Measurements from ENCODE around the gene CTNNA3.

Gene CTNNA3

GRCh38 chr10:66651308-66652082 lies 1044.5 kb downstream of the CTNNA3 start:
- no peak for DNase-seq (ENCODE audit: low read depth in 3 of 3)

DNA sequence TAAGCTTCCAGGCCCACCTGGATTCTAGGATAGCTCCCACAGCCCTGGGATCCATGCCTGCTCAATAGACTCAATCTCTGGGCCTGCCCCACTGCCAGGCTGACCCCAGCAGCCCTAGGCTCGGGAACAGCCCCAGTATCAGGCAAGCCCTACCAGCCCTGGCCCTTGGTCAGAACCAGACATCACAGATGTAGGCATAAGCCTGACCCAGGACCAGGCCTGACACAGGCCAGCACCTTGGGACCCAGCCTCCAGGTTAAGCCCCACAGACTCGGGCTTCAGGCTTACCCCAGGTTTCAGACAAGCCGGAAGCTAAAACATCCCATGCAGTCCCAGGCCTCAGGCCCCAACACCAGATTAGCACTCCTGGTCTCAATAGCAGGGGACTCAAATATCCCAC lies 1046.4 kb downstream of the CTNNA3 start:
- DNase-seq (ENCODE audit: low read depth in 3 of 3), result no peak

GRCh38 chr10:66642217-66642616 lies 1053.8 kb downstream of the CTNNA3 start:
- no peak for DNase-seq (ENCODE audit: low read depth in 3 of 3)

DNA sequence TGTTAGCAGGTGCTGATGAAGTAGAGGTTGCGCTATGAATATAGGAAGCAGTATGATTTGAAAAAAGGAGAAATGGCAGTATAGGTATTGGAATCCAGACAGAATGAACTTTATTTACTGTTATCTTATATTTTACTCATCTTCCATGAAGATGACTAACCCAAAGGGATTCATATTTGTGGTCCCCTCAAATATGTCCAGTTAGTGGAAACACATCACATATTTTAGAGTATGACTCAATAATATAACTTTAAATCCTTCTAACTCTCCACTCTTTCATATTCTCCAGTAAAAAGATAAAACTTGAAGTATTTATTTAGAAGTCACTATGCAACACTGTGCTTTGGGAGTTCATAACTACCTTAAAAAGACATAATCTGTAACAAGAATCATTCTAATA lies 1056.6 kb downstream of the CTNNA3 start:
- no peak for DNase-seq (ENCODE audit: low read depth in 3 of 3)

DNA sequence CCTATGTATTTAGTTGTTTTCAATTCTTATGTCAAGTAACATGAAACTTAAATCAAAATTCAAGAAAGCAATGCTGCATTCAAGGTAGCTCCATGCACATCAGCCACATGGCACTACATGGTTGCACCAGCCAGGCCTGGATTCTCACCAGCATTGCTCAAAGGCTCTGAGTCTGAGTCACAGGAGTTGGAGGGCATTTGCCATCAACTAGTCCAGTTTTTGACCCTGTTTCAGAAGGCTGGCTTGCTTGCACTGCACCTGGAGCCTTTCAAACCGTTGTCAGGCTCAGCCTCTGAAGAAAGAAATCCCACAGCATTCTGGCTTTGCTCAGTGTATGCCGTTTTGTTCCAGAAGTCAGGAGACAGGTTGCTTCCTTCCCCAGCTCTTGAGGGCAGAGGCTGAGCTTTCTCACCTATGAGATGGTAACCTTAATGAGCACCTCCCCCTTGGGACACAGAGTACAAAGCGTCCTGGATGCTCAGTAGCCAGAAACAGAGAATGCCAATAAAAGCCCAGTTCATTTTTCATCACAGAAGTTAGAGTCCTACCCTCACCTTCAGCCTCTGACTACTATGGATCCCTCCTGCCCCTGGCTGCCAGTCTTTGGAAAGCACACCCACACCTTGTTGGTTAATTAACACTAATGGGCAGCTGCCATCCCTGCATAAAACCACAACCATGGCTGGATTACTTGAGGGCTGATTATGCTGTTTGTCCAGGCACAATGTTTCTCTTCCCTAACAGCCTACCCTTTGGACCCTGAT lies 1058.5 kb downstream of the CTNNA3 start:
- no peak for DNase-seq (ENCODE audit: low read depth in 3 of 3)

- DNase-seq (ENCODE audit: low read depth in 3 of 3), result no peak
Measured at GRCh38 chr10:66629996-66630395, 1066.0 kb downstream of the CTNNA3 start.

- DNase-seq (ENCODE audit: low read depth in 3 of 3), result no peak
Measured at GRCh38 chr10:66627156-66627555, 1068.8 kb downstream of the CTNNA3 start.

DNA sequence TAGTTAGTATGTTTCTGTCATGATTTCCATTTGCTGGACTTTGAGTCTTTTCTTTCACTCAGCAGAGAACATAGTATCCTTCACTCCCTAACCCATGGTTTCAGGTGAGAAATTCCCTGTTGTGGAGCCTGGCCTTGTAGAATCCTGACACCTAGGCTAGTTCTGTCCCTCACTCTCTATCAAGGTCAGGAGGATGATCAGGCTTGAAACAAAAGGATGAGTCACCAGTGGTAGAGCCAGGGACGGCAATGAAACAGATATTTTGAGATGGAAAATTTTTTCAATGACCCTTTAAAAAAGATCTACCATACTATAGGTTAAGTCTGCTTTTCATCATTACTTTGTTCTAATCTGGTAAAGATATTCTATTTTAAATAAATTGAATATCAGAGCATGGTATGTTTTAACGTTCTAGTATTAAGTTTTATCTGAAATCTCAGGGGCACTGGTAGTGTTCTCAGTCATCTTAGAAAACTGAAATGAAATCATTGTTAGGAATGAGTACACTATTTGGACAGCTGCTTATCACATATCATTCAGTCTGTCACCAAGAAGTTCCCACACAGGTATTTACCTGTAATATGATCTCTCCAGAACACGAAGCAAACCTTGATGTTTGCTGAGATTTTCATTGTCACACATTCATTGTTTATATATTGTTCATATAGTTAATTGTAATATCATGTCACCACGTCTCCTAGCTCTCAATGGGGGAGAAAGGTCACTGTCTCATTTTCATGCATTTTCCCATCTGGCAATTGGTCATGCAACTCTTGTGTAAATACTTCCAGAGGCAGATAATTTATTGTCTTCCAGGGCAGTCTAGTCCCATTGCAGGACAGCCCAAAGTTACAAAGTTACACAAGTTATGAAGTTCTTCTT lies 1070.0 kb downstream of the CTNNA3 start:
- no peak for DNase-seq (ENCODE audit: low read depth in 3 of 3)

- DNase-seq (ENCODE audit: low read depth in 3 of 3), result no peak
Measured at GRCh38 chr10:66622050-66622449, 1073.9 kb downstream of the CTNNA3 start.

- DNase-seq (ENCODE audit: low read depth in 3 of 3), result no peak
Measured at GRCh38 chr10:66604195-66604594, 1091.8 kb downstream of the CTNNA3 start.

- no peak for DNase-seq (ENCODE audit: low read depth in 3 of 3)
Measured at GRCh38 chr10:66591865-66592264, 1104.1 kb downstream of the CTNNA3 start.

GRCh38 chr10:66587680-66588050 lies 1108.3 kb downstream of the CTNNA3 start:
- no peak for DNase-seq (ENCODE audit: low read depth in 3 of 3)

- no peak for DNase-seq (ENCODE audit: low read depth in 3 of 3)
Measured at GRCh38 chr10:66586897-66587679, 1108.9 kb downstream of the CTNNA3 start.

DNA sequence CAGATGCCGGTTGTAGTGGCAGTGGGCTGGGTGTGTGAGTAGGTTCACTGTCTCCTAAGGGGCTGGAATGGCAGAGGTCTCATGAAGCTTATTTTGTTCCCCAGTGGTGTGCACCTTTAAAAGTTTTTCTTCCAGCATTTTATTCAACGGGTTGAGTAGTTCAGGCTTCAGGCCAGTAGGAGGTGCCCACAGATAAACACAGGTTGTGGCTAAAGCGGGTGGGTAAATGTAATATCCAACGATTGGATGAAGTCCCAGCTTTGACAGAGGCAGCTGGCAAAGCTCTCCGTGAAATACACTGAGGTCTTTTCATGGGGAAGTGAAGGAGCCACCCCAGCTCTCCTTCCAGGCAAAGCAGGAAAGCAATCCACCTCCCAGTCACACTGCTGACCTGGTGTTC lies 1109.9 kb downstream of the CTNNA3 start:
- DNase-seq (ENCODE audit: low read depth in 3 of 3), result no peak

DNA sequence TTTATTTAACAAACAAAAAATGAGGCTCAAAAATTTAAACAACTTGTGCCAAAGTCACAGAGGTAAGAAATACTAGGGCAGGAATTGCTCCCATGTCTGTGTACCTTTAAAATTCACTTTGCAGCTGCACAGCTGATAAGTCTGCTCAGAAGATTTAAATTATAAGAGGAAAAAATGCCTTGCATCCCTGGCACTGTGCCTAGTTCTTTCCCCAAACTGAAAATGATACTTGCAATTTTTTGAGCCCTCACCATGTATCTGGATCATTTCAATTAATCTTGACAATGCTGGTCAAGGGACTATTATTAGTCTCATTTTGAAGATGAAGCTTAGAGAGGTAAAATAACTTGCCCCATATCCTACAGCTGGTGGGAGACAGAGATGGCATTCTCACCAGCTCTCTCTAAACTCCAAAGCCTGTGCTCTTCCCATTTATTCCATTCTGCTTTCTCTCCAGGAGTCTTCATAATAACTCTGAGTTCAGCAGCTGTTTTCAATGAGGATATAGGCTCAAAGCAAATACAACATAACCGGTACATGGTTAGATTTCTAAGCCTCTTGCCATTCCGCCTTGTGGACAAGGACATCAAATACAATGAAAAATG lies 1120.6 kb downstream of the CTNNA3 start:
- no peak for DNase-seq (ENCODE audit: low read depth in 3 of 3)

DNA sequence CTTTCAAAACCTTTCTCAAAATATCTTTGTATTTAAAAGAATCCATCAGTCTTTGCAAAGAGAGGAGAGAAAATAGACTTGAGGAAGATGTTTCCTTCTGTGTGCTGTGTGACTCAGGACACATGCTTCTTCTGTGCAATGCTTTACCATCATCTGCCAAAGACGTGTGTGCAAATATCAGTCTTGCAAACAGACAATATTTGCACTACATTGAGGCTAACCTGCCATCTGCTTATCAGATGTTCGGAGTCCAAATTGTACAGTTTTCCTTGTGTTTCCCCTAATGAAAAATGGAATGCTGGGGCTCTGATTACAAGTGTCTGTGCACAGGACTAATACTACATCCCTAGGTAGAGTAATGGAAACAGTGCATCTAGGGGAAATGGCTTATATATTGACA lies 1123.3 kb downstream of the CTNNA3 start:
- no peak for DNase-seq (ENCODE audit: low read depth in 3 of 3)

GRCh38 chr10:66565999-66566398 lies 1130.0 kb downstream of the CTNNA3 start:
- no peak for DNase-seq (ENCODE audit: low read depth in 3 of 3)

DNA sequence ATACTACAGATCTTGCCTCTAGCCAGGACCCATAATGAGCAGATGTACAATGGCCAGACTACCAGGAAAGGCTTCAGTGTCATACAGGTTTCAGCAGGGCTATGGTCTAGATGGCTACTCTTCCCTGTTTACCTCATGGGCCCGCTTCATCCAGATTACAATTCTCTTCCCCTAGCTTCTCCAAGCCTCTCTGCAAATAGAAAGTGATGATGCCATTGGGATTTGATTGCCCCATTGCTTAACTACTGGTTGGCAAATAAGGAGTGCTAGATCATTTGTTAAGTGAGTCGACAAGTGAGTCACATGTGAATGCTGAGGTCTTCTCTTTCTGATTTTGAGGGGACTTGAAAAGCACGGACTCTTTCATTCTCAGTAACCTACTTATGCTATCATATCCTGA lies 1131.7 kb downstream of the CTNNA3 start:
- no peak for DNase-seq (ENCODE audit: low read depth in 3 of 3)

DNA sequence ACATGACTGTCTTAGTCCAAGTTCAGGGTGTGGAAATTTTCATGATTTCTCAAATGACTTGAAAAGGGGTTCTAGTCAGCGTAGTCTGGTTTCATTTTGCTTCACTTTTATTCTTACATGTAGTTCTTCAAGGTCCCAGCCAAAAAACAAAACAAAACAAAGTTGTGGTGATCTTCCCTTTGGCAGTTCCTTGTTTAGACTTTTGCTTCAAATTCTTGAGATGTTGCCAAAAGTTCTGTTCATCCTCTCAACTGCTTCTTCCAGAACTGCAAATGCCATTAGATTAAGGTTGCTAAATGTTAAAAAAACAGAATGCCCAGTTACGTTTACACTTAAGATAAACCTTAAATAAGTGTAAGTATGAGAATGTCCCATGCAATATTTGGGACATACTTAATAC lies 1140.9 kb downstream of the CTNNA3 start:
- DNase-seq (ENCODE audit: low read depth in 3 of 3), result no peak

- DNase-seq (ENCODE audit: low read depth in 3 of 3), result no peak
Measured at GRCh38 chr10:66552331-66552730, 1143.7 kb downstream of the CTNNA3 start.

DNA sequence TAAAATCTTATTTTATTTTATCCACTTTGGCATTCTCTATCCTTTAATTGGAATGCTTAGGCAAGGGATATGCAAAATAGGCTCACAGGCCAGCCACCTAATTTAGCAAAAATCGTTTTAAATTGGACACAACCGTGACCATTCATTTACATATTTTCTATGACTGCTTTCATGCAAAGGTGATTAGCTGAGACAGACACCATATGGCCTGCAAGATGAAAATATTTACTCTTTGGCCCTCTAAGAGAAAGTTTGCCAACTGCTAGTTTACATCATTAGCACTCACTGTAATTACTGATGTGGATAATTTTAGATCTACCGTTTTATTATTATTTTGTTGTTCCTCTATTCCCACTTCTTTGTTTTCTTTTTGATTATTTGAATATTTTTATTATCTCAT lies 1145.6 kb downstream of the CTNNA3 start:
- DNase-seq (ENCODE audit: low read depth in 3 of 3), result no peak

Data from stimulated activated CD4-positive, alpha-beta T cell treated with anti-CD3 and anti-CD28 coated beads, TNF-alpha, amount 100 ng/mL, for 4 hours (primary cell).